ENCODE results near the gene SEPTIN8. TPM values are rescaled to one million over a fixed set of nuclear protein-coding genes. Genes with fewer than 3 reads are reported as not detected.
"Not testable (repeated sequence)": the region's sequence is repeated elsewhere in the genome, so short reads cannot be mapped to it uniquely, and the experiment has no call there.

The SEPTIN8 gene
- total RNA-seq, 1 experiment from 2014 or later: 38.2 TPM

GRCh38 chr5:132802685-132803066 lies 25.6 kb upstream of the SEPTIN8 start:
- H3K79me1 ChIP-seq (ENCODE audit: insufficient read depth, low read depth, low read length, poor library complexity, severe bottlenecking); H3K23ac ChIP-seq (ENCODE audit: insufficient read length, low read depth, low read length); H4K5ac ChIP-seq (ENCODE audit: insufficient read length, low read depth, low read length); H3K4me2 ChIP-seq (ENCODE audit: insufficient read depth, insufficient read length, low read length); H3K36me3 Mint-ChIP-seq (ENCODE audit: insufficient read depth in 1 of 3, low read depth in 3 of 3); H3K4me1 ChIP-seq (ENCODE audit: insufficient read depth, low read length); H3K9me3 ChIP-seq (ENCODE audit: control insufficient read depth, low read depth, low read length); H3K23me2 ChIP-seq (ENCODE audit: insufficient read length, low read depth, low read length, poor library complexity, severe bottlenecking); H2BK15ac ChIP-seq (ENCODE audit: low read depth, low read length); H2BK20ac ChIP-seq (ENCODE audit: low read depth, low read length, poor library complexity, severe bottlenecking); DNase-seq; H3K27me3 ChIP-seq (ENCODE audit: insufficient read depth, low read length); H3K4ac ChIP-seq (ENCODE audit: low read depth, low read length); H2AK5ac ChIP-seq (ENCODE audit: insufficient read length, low read length); H3K14ac ChIP-seq (ENCODE audit: insufficient read depth, low read length); H4K8ac ChIP-seq (replicated peaks; ENCODE audit: insufficient read length, low read depth, low read length); H3K18ac ChIP-seq (ENCODE audit: insufficient read length, low read depth, low read length); H3K4me3 Mint-ChIP-seq; H3K27ac Mint-ChIP-seq; H2BK12ac ChIP-seq (ENCODE audit: insufficient read length, low read depth, low read length); H3T11ph ChIP-seq (ENCODE audit: low read length); H4K91ac ChIP-seq (ENCODE audit: insufficient read length, low read depth, low read length); H3K9me3 Mint-ChIP-seq; H3K27ac ChIP-seq (ENCODE audit: insufficient read length, low read depth, low read length); H3K9ac ChIP-seq (ENCODE audit: extremely low read depth, insufficient read length, low read length); H3K79me2 ChIP-seq (ENCODE audit: insufficient read depth, low read length); H2AFZ ChIP-seq (ENCODE audit: low read length); H2BK120ac ChIP-seq (ENCODE audit: low read depth, low read length, poor library complexity, severe bottlenecking); H2BK5ac ChIP-seq (ENCODE audit: insufficient read length, low read length); H4K20me1 ChIP-seq (ENCODE audit: control insufficient read depth, insufficient read depth, insufficient read length); H3K56ac ChIP-seq (ENCODE audit: insufficient read length, low read depth, low read length): not testable (repeated sequence)
- WGBS (ENCODE audit: extremely low coverage, insufficient read length, low lambda C conversion rate): no CpG with 5 or more reads among the region's 5 CpGs
- peaks cover 27% of the 10 kb centered on the region for H3K27me3 Mint-ChIP-seq (ENCODE audit: low read depth)
- H3K4me1 Mint-ChIP-seq: peaks cover 9 to 12% of the 10 kb centered on the region in 2 experiments

Data from H9 (cell line).